Stimulated activated CD4-positive, alpha-beta T cell treated with anti-CD3 and anti-CD28 coated beads, Interleukin-1b, Interleukin-23, amount 100 ng/mL, for 24 hours (primary cell): ENCODE measurements around the gene NUDT9.
"Not testable (repeated sequence)": the region's sequence is repeated elsewhere in the genome, so short reads cannot be mapped to it uniquely, and the experiment has no call there.

Source experiments
- DNase-seq, 4 experiments: peaks; one replicate each; pipeline ENCODE4 v3.0.0-alpha.2; 2020; ENCODE audit warnings: low read depth in 4 of 4, low spot score in 1 of 4

NUDT9 gene

GRCh38 chr4:87458913-87459312, 36.5 kb downstream of the NUDT9 start:
- DNase-seq, result no peak

- no peak for DNase-seq
Observed at GRCh38 chr4:87461281-87461700, 38.9 kb downstream of the NUDT9 start.

GRCh38 chr4:87462102-87462501, 39.7 kb downstream of the NUDT9 start:
- DNase-seq, result no peak

- no peak for DNase-seq
Observed at GRCh38 chr4:87465739-87466366, 43.5 kb downstream of the NUDT9 start.

GRCh38 chr4:87469390-87469789, 47.0 kb downstream of the NUDT9 start:
- DNase-seq, result no peak

- no peak for DNase-seq
Observed at GRCh38 chr4:87476934-87477333, 54.6 kb downstream of the NUDT9 start.

- no peak for DNase-seq
Observed at GRCh38 chr4:87478732-87479250, 56.4 kb downstream of the NUDT9 start.

- no peak for DNase-seq
Observed at GRCh38 chr4:87481377-87481776, 59.0 kb downstream of the NUDT9 start.

GRCh38 chr4:87483247-87483646, 60.9 kb downstream of the NUDT9 start:
- DNase-seq, result not testable (repeated sequence)

GRCh38 chr4:87488666-87489065, 66.3 kb downstream of the NUDT9 start:
- not testable (repeated sequence) for DNase-seq

GRCh38 chr4:87489678-87490077, 67.3 kb downstream of the NUDT9 start:
- DNase-seq, result no peak

GRCh38 chr4:87490664-87491369, 68.4 kb downstream of the NUDT9 start:
- no peak for DNase-seq

GRCh38 chr4:87491436-87491835, 69.1 kb downstream of the NUDT9 start:
- DNase-seq, result no peak

GRCh38 chr4:87491851-87492250, 69.5 kb downstream of the NUDT9 start:
- DNase-seq, result not testable (repeated sequence)

GRCh38 chr4:87493115-87493514, 70.7 kb downstream of the NUDT9 start:
- DNase-seq, result no peak

- DNase-seq, result no peak
Observed at GRCh38 chr4:87497159-87497558, 74.8 kb downstream of the NUDT9 start.

- no peak for DNase-seq
Observed at GRCh38 chr4:87497578-87497977, 75.2 kb downstream of the NUDT9 start.

GRCh38 chr4:87498446-87498900, 76.1 kb downstream of the NUDT9 start:
- DNase-seq, result no peak

GRCh38 chr4:87499403-87500091, 77.2 kb downstream of the NUDT9 start:
- no peak for DNase-seq

GRCh38 chr4:87500092-87500462, 77.7 kb downstream of the NUDT9 start:
- DNase-seq, result no peak

- DNase-seq, result no peak
Observed at GRCh38 chr4:87502580-87503238, 80.3 kb downstream of the NUDT9 start.
